Esophagus (tissue), 2 donors: ENCODE results near the gene CFDP1. TPM values are rescaled to one million over a fixed set of nuclear protein-coding genes. Genes with fewer than 3 reads are reported as not detected.

ENCODE experiments used
- H3K27ac ChIP-seq, 2 donors: one replicate each; pipeline ENCODE4 v1.5.1; 2013; ENCODE audit warnings: low read depth in 2 of 2, mild to moderate bottlenecking in 2 of 2, inconsistent platforms in 1 of 2, low read length in 1 of 2, moderate library complexity in 1 of 2
- H3K27me3 ChIP-seq, 2 donors: one replicate each; pipeline ENCODE4 v1.6.1; 2013; ENCODE audit warnings: low read length in 2 of 2, control low read depth in 1 of 2, mild to moderate bottlenecking in 1 of 2; ENCODE audit not compliant: insufficient read depth in 2 of 2, control insufficient read depth in 1 of 2
- H3K36me3 ChIP-seq, 2 donors: one replicate each; pipeline ENCODE4 v1.6.1; 2013; ENCODE audit warnings: low read length in 1 of 2; ENCODE audit not compliant: control insufficient read depth in 2 of 2, insufficient read depth in 2 of 2
- H3K4me1 ChIP-seq, 2 donors: one replicate each; pipeline ENCODE4 v1.6.1; 2013; ENCODE audit warnings: low read length in 1 of 2; ENCODE audit not compliant: control insufficient read depth in 2 of 2, insufficient read depth in 2 of 2
- H3K4me3 ChIP-seq, 2 donors: one replicate each; pipeline ENCODE4 v1.5.1; 2013; ENCODE audit warnings: low read length in 2 of 2, mild to moderate bottlenecking in 2 of 2, low read depth in 1 of 2, moderate library complexity in 1 of 2
- H3K9me3 ChIP-seq, 2 donors: one replicate each; pipeline ENCODE4 v1.6.1; 2013; ENCODE audit warnings: mild to moderate bottlenecking in 2 of 2, low read depth in 1 of 2, low read length in 1 of 2, moderate library complexity in 1 of 2; ENCODE audit not compliant: control insufficient read depth in 2 of 2, insufficient read depth in 1 of 2
- WGBS, 2 donors: extraction: QIAGEN DNeasy Blood & Tissue Kit; methylation state at CpG; one replicate each; pipeline ENCODE4 v1.1.7; 2013; 5-methylcytosine and 5-hydroxymethylcytosine counted together
- polyA plus RNA-seq, 2 donors: library from polyadenylated mRNA; stranded (reverse); fragments of 200-250 nt; gene quantifications; one replicate each; pipeline ENCODE4 v1.2.3, GENCODE V29; 2013
- donor health status: healthy with polysubstance abuse.
- donor health status: Bipolar disorder and iron deficiency.

The CFDP1 gene
- polyA plus RNA-seq, 2 donors, result 34.9 to 37.1 TPM

- WGBS, 2 donors, result 92 to 96% methylated on average over 3 of the region's 3 CpGs
Observed at GRCh38 chr16:75354170-75354569, 79.1 kb downstream of the CFDP1 start.

GRCh38 chr16:75351183-75351582 is 82.1 kb downstream of the CFDP1 start:
- no peaks in the 10 kb centered on the region for H3K4me1 ChIP-seq
- no peak overlapping the region for H3K4me3 ChIP-seq
- no peaks in the 10 kb centered on the region for H3K36me3 ChIP-seq
- no peaks in the 10 kb centered on the region for H3K9me3 ChIP-seq
- no peak overlapping the region for H3K27ac ChIP-seq
- no peaks in the 10 kb centered on the region for H3K27me3 ChIP-seq

More at GRCh38 chr16:75354170-75354569, 79.1 kb downstream of the CFDP1 start:
- H3K27me3 ChIP-seq, result no peaks in the 10 kb centered on the region
- H3K9me3 ChIP-seq, result no peaks in the 10 kb centered on the region
- no peaks in the 10 kb centered on the region for H3K4me1 ChIP-seq
- no peak overlapping the region for H3K27ac ChIP-seq
- H3K36me3 ChIP-seq, result no peaks in the 10 kb centered on the region
- H3K4me3 ChIP-seq, result no peak overlapping the region

- WGBS, 2 donors, result 96 to 98% methylated on average over 2 of the region's 2 CpGs
- Histone ChIP-seq H3K36me3 (no peaks in the 10 kb centered on the region), H3K27me3 (no peaks in the 10 kb centered on the region), H3K4me1 (no peaks in the 10 kb centered on the region), H3K4me3 (no peak overlapping the region), H3K27ac (no peak overlapping the region), H3K9me3 (no peaks in the 10 kb centered on the region)
Observed at GRCh38 chr16:75345711-75346110, 87.6 kb downstream of the CFDP1 start.

GRCh38 chr16:75343941-75344340 is 89.4 kb downstream of the CFDP1 start:
- no peak overlapping the region for H3K4me3 ChIP-seq
- no peak overlapping the region for H3K27ac ChIP-seq
- no peaks in the 10 kb centered on the region for H3K4me1 ChIP-seq
- WGBS, 2 donors, result 42 to 61% methylated on average over 3 of the region's 3 CpGs
- H3K9me3 ChIP-seq, result no peaks in the 10 kb centered on the region
- no peaks in the 10 kb centered on the region for H3K36me3 ChIP-seq
- H3K27me3 ChIP-seq, result no peaks in the 10 kb centered on the region

- Histone ChIP-seq H3K9me3 (no peaks in the 10 kb centered on the region), H3K27me3 (no peaks in the 10 kb centered on the region), H3K4me3 (no peak overlapping the region), H3K36me3 (no peaks in the 10 kb centered on the region), H3K4me1 (no peaks in the 10 kb centered on the region), H3K27ac (no peak overlapping the region)
- 66 to 70% methylated on average over 2 of the region's 2 CpGs for WGBS, 2 donors
Observed at GRCh38 chr16:75343286-75343685, 90.0 kb downstream of the CFDP1 start.

GRCh38 chr16:75342308-75342811 is 90.9 kb downstream of the CFDP1 start:
- Histone ChIP-seq H3K4me1 (no peaks in the 10 kb centered on the region), H3K27ac (peak overlapping the region; percentile 26 to 45), H3K9me3 (no peaks in the 10 kb centered on the region), H3K27me3 (no peaks in the 10 kb centered on the region), H3K4me3 (no peak overlapping the region), H3K36me3 (no peaks in the 10 kb centered on the region)
- 39 to 44% methylated on average over 2 of the region's 2 CpGs for WGBS, 2 donors

- no peak overlapping the region for H3K27ac ChIP-seq
- no peaks in the 10 kb centered on the region for H3K36me3 ChIP-seq
- no peaks in the 10 kb centered on the region for H3K4me1 ChIP-seq
- WGBS, 2 donors, result 48 to 54% methylated on average over 4 of the region's 4 CpGs
- H3K4me3 ChIP-seq, result no peak overlapping the region
- H3K27me3 ChIP-seq, result no peaks in the 10 kb centered on the region
- H3K9me3 ChIP-seq, result no peaks in the 10 kb centered on the region
Observed at GRCh38 chr16:75341564-75342307, 91.6 kb downstream of the CFDP1 start.

- Histone ChIP-seq H3K4me3 (no peak overlapping the region), H3K27ac (no peak overlapping the region), H3K36me3 (no peaks in the 10 kb centered on the region), H3K4me1 (no peaks in the 10 kb centered on the region), H3K9me3 (no peaks in the 10 kb centered on the region), H3K27me3 (no peaks in the 10 kb centered on the region)
- WGBS, 2 donors, result 77 to 84% methylated on average over 2 of the region's 2 CpGs
Observed at GRCh38 chr16:75340741-75341491, 92.4 kb downstream of the CFDP1 start.

- Histone ChIP-seq H3K9me3 (no peaks in the 10 kb centered on the region), H3K27ac (no peak overlapping the region), H3K27me3 (no peaks in the 10 kb centered on the region), H3K36me3 (no peaks in the 10 kb centered on the region), H3K4me1 (no peaks in the 10 kb centered on the region), H3K4me3 (no peak overlapping the region)
- 96 to 97% methylated on average over 6 of the region's 6 CpGs for WGBS, 2 donors
Observed at GRCh38 chr16:75337430-75337829, 95.9 kb downstream of the CFDP1 start.
